Activated T-cell treated with anti-CD3 and anti-CD28 coated beads for 48 hours (primary cell): ENCODE data around the gene FERMT1.
"Not testable (repeated sequence)": the region's sequence is repeated elsewhere in the genome, so short reads cannot be mapped to it uniquely, and the experiment has no call there.

Source experiments
- DNase-seq: peaks from one replicate; pipeline ENCODE4 v3.0.0-alpha.2; 2020; ENCODE audit warnings: low read depth

Gene FERMT1

GRCh38 chr20:6039766-6040165 is 83.1 kb downstream of the FERMT1 start:
- DNase-seq = no peak

- no peak for DNase-seq
These were observed 84.6 kb downstream of the FERMT1 start for GRCh38 chr20:6038256-6038655.

GRCh38 chr20:6037082-6037481 is 85.7 kb downstream of the FERMT1 start:
- DNase-seq = no peak

- no peak for DNase-seq
These were observed 86.6 kb downstream of the FERMT1 start for GRCh38 chr20:6036213-6036612.

- DNase-seq = no peak
These were observed 88.5 kb downstream of the FERMT1 start for GRCh38 chr20:6034134-6034969.

DNA sequence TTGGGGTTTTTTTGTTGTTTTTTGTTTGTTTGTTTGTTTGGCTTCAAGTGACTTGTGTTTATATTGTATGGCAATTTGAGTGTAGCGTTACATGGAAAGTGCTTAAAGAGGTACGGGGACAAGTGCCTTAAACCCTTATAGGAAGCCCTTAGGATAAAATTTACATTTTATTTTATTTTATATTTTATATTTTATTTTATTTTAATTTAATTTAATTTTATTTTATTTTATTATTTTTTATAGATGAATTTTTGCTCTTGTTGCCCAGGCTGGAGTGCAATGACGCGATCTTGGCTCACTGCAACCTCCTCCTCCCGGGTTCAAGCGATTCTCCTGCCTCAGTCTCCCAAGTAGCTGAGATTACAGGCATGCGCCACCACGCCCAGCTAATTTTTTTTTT is 89.9 kb downstream of the FERMT1 start:
- DNase-seq = not testable (repeated sequence)

GRCh38 chr20:6030453-6031080 is 92.3 kb downstream of the FERMT1 start:
- no peak for DNase-seq

GRCh38 chr20:6029538-6029937 is 93.3 kb downstream of the FERMT1 start:
- no peak for DNase-seq

DNA sequence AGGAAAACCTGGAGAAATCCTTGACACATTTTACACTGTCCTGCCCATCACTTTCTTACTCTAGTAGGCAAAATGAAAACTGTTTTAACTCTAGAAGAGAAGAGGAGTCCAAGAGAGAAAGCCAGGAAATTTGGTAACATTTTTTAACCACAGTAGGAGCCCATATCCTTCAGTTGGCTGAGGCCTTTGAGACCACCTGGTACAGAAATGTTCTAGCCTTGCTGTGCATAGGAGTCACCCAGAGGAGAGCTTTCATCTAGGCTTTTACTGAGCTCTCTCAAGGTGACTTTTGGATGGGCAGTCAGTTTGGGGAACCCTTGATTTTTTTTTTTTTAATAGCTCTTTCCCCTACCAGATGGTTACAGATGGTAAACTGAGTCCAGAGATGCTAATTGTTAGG is 94.0 kb downstream of the FERMT1 start:
- no peak for DNase-seq

- no peak for DNase-seq
These were observed 96.8 kb downstream of the FERMT1 start for GRCh38 chr20:6026051-6026450.
